ENCODE data around the gene DET1. TPM values are rescaled to one million over a fixed set of nuclear protein-coding genes. Genes with fewer than 3 reads are reported as not detected.
A peak's percentile ranks its signal among the peaks of the same experiment; 100 is the strongest.
"Not testable (repeated sequence)": the region's sequence is repeated elsewhere in the genome, so short reads cannot be mapped to it uniquely, and the experiment has no call there.

The DET1 gene
- total RNA-seq, 1 donor from 2014 or later = 1.8 TPM

- ATAC-seq (no peak), DNase-seq (ENCODE audit: low spot score) (no peak)
Observed at GRCh38 chr15:88505721-88506120, 40.8 kb downstream of the DET1 start.

- ATAC-seq = no peak
Observed at GRCh38 chr15:88504445-88504844, 42.0 kb downstream of the DET1 start.

GRCh38 chr15:88498996-88499395 lies 47.5 kb downstream of the DET1 start:
- DNase-seq (ENCODE audit: low spot score) (no peak), ATAC-seq (no peak)

More at GRCh38 chr15:88504445-88504844, 42.0 kb downstream of the DET1 start:
- DNase-seq (ENCODE audit: low spot score) = no peak

GRCh38 chr15:88497109-88497765 lies 49.2 kb downstream of the DET1 start:
- no peak for DNase-seq (ENCODE audit: low spot score)

GRCh38 chr15:88493844-88494243 lies 52.6 kb downstream of the DET1 start:
- no peak for ATAC-seq

More at GRCh38 chr15:88497109-88497765, 49.2 kb downstream of the DET1 start:
- ATAC-seq = no peak

GRCh38 chr15:88491158-88491557 lies 55.3 kb downstream of the DET1 start:
- no peak for DNase-seq (ENCODE audit: low spot score)
- ATAC-seq = no peak

More at GRCh38 chr15:88493844-88494243, 52.6 kb downstream of the DET1 start:
- no peak for DNase-seq (ENCODE audit: low spot score)

- ATAC-seq (no peak), DNase-seq (ENCODE audit: low spot score) (no peak)
Observed at GRCh38 chr15:88490036-88490435, 56.4 kb downstream of the DET1 start.

GRCh38 chr15:88489321-88489720 lies 57.2 kb downstream of the DET1 start:
- ATAC-seq = no peak

GRCh38 chr15:88487796-88488523 lies 58.5 kb downstream of the DET1 start:
- DNase-seq (ENCODE audit: low spot score) = no peak
- no peak for ATAC-seq

More at GRCh38 chr15:88489321-88489720, 57.2 kb downstream of the DET1 start:
- no peak for DNase-seq (ENCODE audit: low spot score)

GRCh38 chr15:88487178-88487795 lies 59.2 kb downstream of the DET1 start:
- ATAC-seq = no peak
- no peak for DNase-seq (ENCODE audit: low spot score)

- ATAC-seq (no peak), DNase-seq (ENCODE audit: low spot score) (no peak)
Observed at GRCh38 chr15:88484682-88485331, 61.7 kb downstream of the DET1 start.

GRCh38 chr15:88482263-88482662 lies 64.2 kb downstream of the DET1 start:
- DNase-seq (ENCODE audit: low spot score) (no peak), ATAC-seq (no peak)

- ATAC-seq = no peak
Observed at GRCh38 chr15:88480981-88481380, 65.5 kb downstream of the DET1 start.

GRCh38 chr15:88479169-88479568 lies 67.3 kb downstream of the DET1 start:
- no peak for DNase-seq (ENCODE audit: low spot score)
- ATAC-seq = no peak

More at GRCh38 chr15:88480981-88481380, 65.5 kb downstream of the DET1 start:
- DNase-seq (ENCODE audit: low spot score) = no peak

GRCh38 chr15:88477904-88478303 lies 68.6 kb downstream of the DET1 start:
- DNase-seq (ENCODE audit: low spot score) (no peak), ATAC-seq (no peak)

- no peak for DNase-seq (ENCODE audit: low spot score)
- no peak for ATAC-seq
Observed at GRCh38 chr15:88477126-88477525, 69.4 kb downstream of the DET1 start.

GRCh38 chr15:88476635-88477060 lies 69.8 kb downstream of the DET1 start:
- peak; percentile 79 for DNase-seq (ENCODE audit: low spot score)
- peak; percentile 99 for ATAC-seq

GRCh38 chr15:88473661-88474293 lies 72.7 kb downstream of the DET1 start:
- not testable (repeated sequence) for ATAC-seq; DNase-seq (ENCODE audit: low spot score)

- no peak for ATAC-seq
- DNase-seq (ENCODE audit: low spot score) = no peak
Observed at GRCh38 chr15:88472225-88472624, 74.3 kb downstream of the DET1 start.

- ATAC-seq (no peak), DNase-seq (ENCODE audit: low spot score) (no peak)
Observed at GRCh38 chr15:88470625-88471372, 75.7 kb downstream of the DET1 start.
